Measurements from ENCODE around the gene CD2BP2. TPM values are rescaled to one million over a fixed set of nuclear protein-coding genes. Genes with fewer than 3 reads are reported as not detected.

Gene CD2BP2
- total RNA-seq (10 to 100 TPM; 84.5 to 89.5 TPM), polyA plus RNA-seq (27.2 TPM)

GRCh38 chr16:30355144-30355953, at the start of gene CD2BP2:
Gene CD2BP2 (minus strand): TSS chr16:30355308. CDS start chr16:30354681, 627 bp downstream.
- ChIA-PET CTCF (interaction anchor here (1.0 to 1.5 kb wide), 5 partner anchors 9 to 55 kb away, joined by 3 to 6 read pairs (median 4); partner anchors contain the start of genes SEPTIN1 and ZNF771), POLR2A (interaction anchor here (0.5 to 1.5 kb wide), 4 partner anchors 9 to 172 kb away, joined by 3 to 9 read pairs (median 4); partner anchors contain the start of genes CORO1A and TBC1D10B)
- Histone ChIP-seq H3K36me3 (ENCODE audit: insufficient read depth, low read length) (peaks cover 37% of the 10 kb centered on the region), H3K9me3 (ENCODE audit: low read length) (no peaks in the 10 kb centered on the region), H3K4me1 (ENCODE audit: insufficient read depth, low read length) (peaks cover 27% of the 10 kb centered on the region), H3K4me3 (ENCODE audit: low read length) (peak within 1 kb of the TSS; percentile 92), H3K27ac (ENCODE audit: low read depth, low read length) (peak within 1 kb of the TSS; percentile 95), H3K27me3 (ENCODE audit: insufficient read depth, low read length, poor library complexity, severe bottlenecking) (no peaks in the 10 kb centered on the region)
- peak; percentile 83 to 92 (median 86) for DNase-seq
- peaks cover 0 to 78% (median 5%) of the 10 kb centered on the region in 3 donors for H3K36me3 Mint-ChIP-seq
- H3K27me3 Mint-ChIP-seq = no peaks in the 10 kb centered on the region
- no peaks in the 10 kb centered on the region for H3K9me3 Mint-ChIP-seq
- H3K4me3 Mint-ChIP-seq = peak within 1 kb of the TSS; percentile 88 to 96 (median 95)
- H3K4me1 Mint-ChIP-seq = peaks cover 28 to 49% (median 31%) of the 10 kb centered on the region in 3 donors
- peak within 1 kb of the TSS; percentile 92 to 100 (median 98) for H3K27ac Mint-ChIP-seq

GRCh38 chr16:30401768-30402425, 46.8 kb upstream of the CD2BP2 start:
- Histone ChIP-seq H3K27me3 (ENCODE audit: insufficient read depth, low read length, poor library complexity, severe bottlenecking) (no peaks in the 10 kb centered on the region), H3K9me3 (ENCODE audit: low read length) (no peaks in the 10 kb centered on the region), H3K4me1 (ENCODE audit: insufficient read depth, low read length) (peaks cover 20% of the 10 kb centered on the region), H3K27ac (ENCODE audit: low read depth, low read length) (no peak overlapping the region), H3K36me3 (ENCODE audit: insufficient read depth, low read length) (no peaks in the 10 kb centered on the region), H3K4me3 (ENCODE audit: low read length) (no peak overlapping the region)
- Mint-ChIP-seq H3K36me3 (peaks cover 0 to 21% (median 3%) of the 10 kb centered on the region in 3 donors), H3K4me1 (peaks cover 27 to 44% (median 28%) of the 10 kb centered on the region in 3 donors), H3K4me3 (peak overlapping the region; percentile 63 to 92 (median 85)), H3K27me3 (no peaks in the 10 kb centered on the region), H3K27ac (peak overlapping the region in 3 of 8 donors; percentile 33 to 40 (median 35)), H3K9me3 (peaks cover 0 to 2% (median 0%) of the 10 kb centered on the region in 5 donors)
- ChIA-PET CTCF (interaction anchor here (0.6 to 1.7 kb wide), 4 partner anchors 8 to 312 kb away, joined by 3 to 6 read pairs (median 4); no protein-coding TSS in a partner anchor), POLR2A (interaction anchor here (0.9 kb wide), 1 partner anchor 20 kb away, joined by 3 read pairs; the partner anchor contains the start of gene SEPTIN1)
- DNase-seq = no peak

DNA sequence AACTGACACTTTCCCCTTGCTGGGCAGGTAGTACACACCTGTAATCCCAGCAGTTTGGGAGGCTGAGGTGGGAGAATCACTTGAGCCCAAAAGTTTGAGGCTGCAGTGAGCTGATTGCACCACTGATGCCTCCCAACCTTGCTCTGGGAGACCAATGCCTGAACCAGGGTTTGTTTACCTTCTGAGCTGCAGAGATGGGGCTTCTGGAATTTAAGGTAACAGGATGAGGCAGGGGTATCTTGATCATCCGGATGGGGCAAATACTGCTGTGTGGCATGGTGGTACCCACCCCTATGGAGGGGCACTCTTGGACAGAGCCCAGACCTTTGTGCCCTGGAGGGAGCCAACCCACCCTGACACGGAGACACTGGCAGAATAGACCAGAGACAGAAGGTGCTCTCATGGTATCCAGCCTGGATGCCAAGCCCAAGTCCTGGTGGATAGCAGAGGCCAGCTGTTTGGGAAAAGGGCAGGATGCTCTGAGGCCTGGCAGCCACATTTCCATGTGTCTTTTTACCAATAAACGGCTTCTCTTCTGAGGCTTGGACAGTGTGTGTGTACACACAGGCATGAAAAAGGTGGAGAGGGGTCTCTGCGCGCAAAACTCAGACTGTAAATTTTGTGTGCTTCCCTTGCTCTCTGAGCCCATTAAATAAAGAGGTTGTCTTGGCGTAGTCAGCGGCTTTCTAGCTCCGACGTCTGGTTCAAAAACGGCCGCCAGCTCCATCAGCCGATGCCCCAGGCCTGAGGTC, 44.5 kb upstream of the CD2BP2 start:
- peaks cover 34 to 54% (median 38%) of the 10 kb centered on the region in 3 donors for H3K4me1 Mint-ChIP-seq

DNA sequence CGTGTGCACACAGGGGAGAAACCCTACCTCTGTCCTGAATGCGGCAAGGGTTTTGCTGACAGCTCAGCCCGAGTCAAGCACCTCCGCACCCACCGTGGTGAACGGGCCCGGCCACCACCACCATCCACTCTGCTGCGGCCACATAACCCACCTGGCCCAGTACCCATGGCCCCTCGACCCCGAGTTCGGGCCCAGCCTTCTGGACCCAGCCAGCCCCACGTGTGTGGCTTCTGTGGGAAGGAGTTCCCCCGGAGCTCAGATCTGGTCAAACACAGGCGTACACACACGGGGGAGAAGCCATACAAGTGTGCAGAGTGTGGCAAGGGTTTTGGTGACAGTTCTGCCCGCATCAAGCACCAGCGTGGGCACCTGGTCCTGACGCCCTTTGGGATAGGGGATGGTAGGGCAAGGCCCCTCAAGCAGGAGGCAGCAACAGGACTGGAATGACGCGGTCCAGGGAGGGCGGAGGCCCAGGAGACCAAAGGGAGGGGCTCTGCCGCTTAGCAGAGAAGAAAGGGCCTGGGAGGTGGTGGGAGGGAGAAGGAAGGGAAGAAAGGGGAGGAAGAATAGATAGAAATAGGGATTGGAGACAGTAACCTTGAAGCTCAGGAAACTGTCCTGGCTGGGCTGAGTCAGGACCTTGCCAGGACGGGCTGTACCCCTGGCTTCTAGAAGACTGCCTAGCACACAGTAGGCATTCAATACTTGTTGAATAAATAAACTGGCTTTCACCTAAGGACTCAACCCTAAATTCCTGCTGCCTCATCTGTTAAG, 43.7 kb upstream of the CD2BP2 start:
- H3K4me3 ChIP-seq (ENCODE audit: low read length) = no peak overlapping the region
- POLR2A ChIA-PET = interaction anchor here (0.5 to 1.2 kb wide), 4 partner anchors 11 to 28 kb away, joined by 3 to 7 read pairs (median 4); partner anchors contain the start of gene SEPTIN1

More for the DNA sequence above, 44.5 kb upstream of the CD2BP2 start:
- Histone ChIP-seq H3K4me1 (ENCODE audit: insufficient read depth, low read length) (peaks cover 25% of the 10 kb centered on the region), H3K9me3 (ENCODE audit: low read length) (no peaks in the 10 kb centered on the region), H3K36me3 (ENCODE audit: insufficient read depth, low read length) (no peaks in the 10 kb centered on the region), H3K27ac (ENCODE audit: low read depth, low read length) (peak overlapping the region; percentile 38), H3K4me3 (ENCODE audit: low read length) (peak overlapping the region; percentile 59), H3K27me3 (ENCODE audit: insufficient read depth, low read length, poor library complexity, severe bottlenecking) (no peaks in the 10 kb centered on the region)
- ChIA-PET CTCF (interaction anchor here (2.9 to 3.2 kb wide), 2 partner anchors 10 to 17 kb away, joined by 10 to 16 read pairs; partner anchors contain the start of gene SEPTIN1), POLR2A (interaction anchor here (0.5 to 1.2 kb wide), 3 partner anchors 9 to 17 kb away, joined by 4 to 7 read pairs (median 4); partner anchors contain the start of gene SEPTIN1)
- DNase-seq = no peak
- Mint-ChIP-seq H3K27me3 (no peaks in the 10 kb centered on the region), H3K9me3 (peaks cover 0 to 2% (median 0%) of the 10 kb centered on the region in 5 donors), H3K4me3 (peak overlapping the region; percentile 80 to 92 (median 87)), H3K27ac (peak overlapping the region; percentile 77 to 94 (median 90)), H3K36me3 (peaks cover 0 to 27% (median 4%) of the 10 kb centered on the region in 3 donors)

GRCh38 chr16:30397776-30398660, 42.9 kb upstream of the CD2BP2 start:
- CTCF ChIA-PET = interaction anchor here (0.6 to 3.2 kb wide), 5 partner anchors 11 to 154 kb away, joined by 3 to 16 read pairs (median 4); partner anchors contain the start of genes DCTPP1 and SEPTIN1
- no peak overlapping the region for H3K27ac ChIP-seq (ENCODE audit: low read depth, low read length)

More for the DNA sequence above, 43.7 kb upstream of the CD2BP2 start:
- Mint-ChIP-seq H3K9me3 (peaks cover 0 to 2% (median 0%) of the 10 kb centered on the region in 5 donors), H3K27ac (peak overlapping the region in 3 of 8 donors; percentile 8 to 94 (median 88)), H3K36me3 (peaks cover 0 to 27% (median 5%) of the 10 kb centered on the region in 3 donors), H3K27me3 (no peaks in the 10 kb centered on the region), H3K4me1 (peaks cover 37 to 58% (median 42%) of the 10 kb centered on the region in 3 donors), H3K4me3 (peak overlapping the region in 5 of 7 donors; percentile 32 to 92 (median 80))
- no peaks in the 10 kb centered on the region for H3K36me3 ChIP-seq (ENCODE audit: insufficient read depth, low read length)
- no peaks in the 10 kb centered on the region for H3K9me3 ChIP-seq (ENCODE audit: low read length)
- CTCF ChIA-PET = interaction anchor here (1.2 to 3.2 kb wide), 4 partner anchors 10 to 51 kb away, joined by 3 to 16 read pairs (median 7); partner anchors contain the start of genes DCTPP1 and SEPTIN1
- DNase-seq = no peak
- no peak overlapping the region for H3K27ac ChIP-seq (ENCODE audit: low read depth, low read length)
- H3K4me1 ChIP-seq (ENCODE audit: insufficient read depth, low read length) = peaks cover 25% of the 10 kb centered on the region
- no peaks in the 10 kb centered on the region for H3K27me3 ChIP-seq (ENCODE audit: insufficient read depth, low read length, poor library complexity, severe bottlenecking)

GRCh38 chr16:30397056-30397455, 41.9 kb upstream of the CD2BP2 start:
- peaks cover 0 to 27% (median 5%) of the 10 kb centered on the region in 3 donors for H3K36me3 Mint-ChIP-seq
- peaks cover 37 to 58% (median 42%) of the 10 kb centered on the region in 3 donors for H3K4me1 Mint-ChIP-seq
- ChIA-PET CTCF (interaction anchor here (0.6 to 3.6 kb wide), 4 partner anchors 9 to 155 kb away, joined by 4 to 19 read pairs (median 16); partner anchors contain the start of genes SEPTIN1 and ZNF771), POLR2A (interaction anchor here (0.6 to 0.9 kb wide), 4 partner anchors 14 to 612 kb away, joined by 3 to 8 read pairs (median 4); no protein-coding TSS in a partner anchor)
- H3K9me3 Mint-ChIP-seq = peaks cover 0 to 2% (median 0%) of the 10 kb centered on the region in 5 donors
- peak overlapping the region; percentile 45 to 93 (median 86) for H3K4me3 Mint-ChIP-seq
- Histone ChIP-seq H3K27ac (ENCODE audit: low read depth, low read length) (no peak overlapping the region), H3K9me3 (ENCODE audit: low read length) (no peaks in the 10 kb centered on the region), H3K4me1 (ENCODE audit: insufficient read depth, low read length) (peaks cover 25% of the 10 kb centered on the region), H3K36me3 (ENCODE audit: insufficient read depth, low read length) (no peaks in the 10 kb centered on the region), H3K4me3 (ENCODE audit: low read length) (no peak overlapping the region), H3K27me3 (ENCODE audit: insufficient read depth, low read length, poor library complexity, severe bottlenecking) (no peaks in the 10 kb centered on the region)
- peak overlapping the region; percentile 32 to 94 (median 63) for H3K27ac Mint-ChIP-seq
- no peaks in the 10 kb centered on the region for H3K27me3 Mint-ChIP-seq
- DNase-seq = no peak

More at GRCh38 chr16:30397776-30398660, 42.9 kb upstream of the CD2BP2 start:
- Mint-ChIP-seq H3K9me3 (peaks cover 0 to 2% (median 0%) of the 10 kb centered on the region in 5 donors), H3K4me1 (peaks cover 37 to 58% (median 42%) of the 10 kb centered on the region in 3 donors), H3K36me3 (peaks cover 0 to 27% (median 5%) of the 10 kb centered on the region in 3 donors), H3K4me3 (peak overlapping the region in 3 of 7 donors; percentile 52 to 86 (median 83)), H3K27ac (peak overlapping the region in 4 of 8 donors; percentile 70 to 94 (median 76)), H3K27me3 (no peaks in the 10 kb centered on the region)
- H3K4me1 ChIP-seq (ENCODE audit: insufficient read depth, low read length) = peaks cover 25% of the 10 kb centered on the region
- DNase-seq = no peak
- POLR2A ChIA-PET = interaction anchor here (0.5 to 0.9 kb wide), 6 partner anchors 15 to 316 kb away, joined by 3 to 8 read pairs (median 4); partner anchors contain the start of gene SEPTIN1
- no peak overlapping the region for H3K4me3 ChIP-seq (ENCODE audit: low read length)
- H3K27me3 ChIP-seq (ENCODE audit: insufficient read depth, low read length, poor library complexity, severe bottlenecking) = no peaks in the 10 kb centered on the region
- no peaks in the 10 kb centered on the region for H3K36me3 ChIP-seq (ENCODE audit: insufficient read depth, low read length)
- no peaks in the 10 kb centered on the region for H3K9me3 ChIP-seq (ENCODE audit: low read length)
